ENCODE data around the gene APOA1. TPM values are rescaled to one million over a fixed set of nuclear protein-coding genes. Genes with fewer than 3 reads are reported as not detected.
A peak's percentile ranks its signal among the peaks of the same experiment; 100 is the strongest.

Gene APOA1
- polyA plus RNA-seq, 1 of the 3 experiments (the other 2 are of a cell fraction) = 0.20 TPM

- Histone ChIP-seq H3K4me1 (ENCODE audit: control insufficient read depth in 1 of 2, insufficient read depth in 2 of 2, low read depth in 1 of 2, low read length in 1 of 2) (peaks cover 19 to 21% of the 10 kb centered on the region in 2 experiments), H3K4me3 (ENCODE audit: low read depth in 2 of 2, low read length in 1 of 2) (no peak overlapping the region), H2AFZ (ENCODE audit: low read depth) (no peak overlapping the region), H3K79me2 (ENCODE audit: insufficient read depth) (no peaks in the 10 kb centered on the region), H3K27me3 (ENCODE audit: insufficient read depth) (no peaks in the 10 kb centered on the region), H3K36me3 (replicated peaks in 1 of 2; ENCODE audit: control insufficient read depth in 1 of 2, insufficient read depth in 2 of 2, low read length in 1 of 2) (peaks cover 31 to 50% of the 10 kb centered on the region in 2 experiments), H3K9ac (no peak overlapping the region), H3F3A (replicated peaks; ENCODE audit: insufficient read depth) (peaks cover 16% of the 10 kb centered on the region), H4K20me1 (ENCODE audit: insufficient read depth) (no peaks in the 10 kb centered on the region), H3K9me3 (no peaks in the 10 kb centered on the region), H3K27ac (ENCODE audit: low read depth in 2 of 2, low read length in 1 of 2) (no peak overlapping the region), H3K9me2 (no peaks in the 10 kb centered on the region), H3K4me2 (no peak overlapping the region)
- POLR2A ChIA-PET = no interaction called here
- no peak for TF ChIP-seq FOXJ3 (CRISPR knock-in tag; IDR thresholded peaks at IDR 0.05)
- no peak for TF ChIP-seq NRF1 (IDR thresholded peaks at IDR 0.05; ENCODE audit: low read depth, low read length)
- TF ChIP-seq CTCF (IDR thresholded peaks at IDR 0.05) = no peak
- TF ChIP-seq SMC3 (IDR thresholded peaks at IDR 0.05; ENCODE audit: low read depth, low read length) = no peak
- no peak for TF ChIP-seq RFX5 (IDR thresholded peaks at IDR 0.05; ENCODE audit: low read length)
- TF ChIP-seq FOSL2 (IDR thresholded peaks at IDR 0.05; ENCODE audit: borderline replicate concordance, low read depth) = peak; percentile 32; the same call in 1 of the 2 replicates
- no peak for TF ChIP-seq SIN3A (IDR thresholded peaks at IDR 0.05; ENCODE audit: borderline replicate concordance, low read depth, low read length)
- TF ChIP-seq, protein P1, sequence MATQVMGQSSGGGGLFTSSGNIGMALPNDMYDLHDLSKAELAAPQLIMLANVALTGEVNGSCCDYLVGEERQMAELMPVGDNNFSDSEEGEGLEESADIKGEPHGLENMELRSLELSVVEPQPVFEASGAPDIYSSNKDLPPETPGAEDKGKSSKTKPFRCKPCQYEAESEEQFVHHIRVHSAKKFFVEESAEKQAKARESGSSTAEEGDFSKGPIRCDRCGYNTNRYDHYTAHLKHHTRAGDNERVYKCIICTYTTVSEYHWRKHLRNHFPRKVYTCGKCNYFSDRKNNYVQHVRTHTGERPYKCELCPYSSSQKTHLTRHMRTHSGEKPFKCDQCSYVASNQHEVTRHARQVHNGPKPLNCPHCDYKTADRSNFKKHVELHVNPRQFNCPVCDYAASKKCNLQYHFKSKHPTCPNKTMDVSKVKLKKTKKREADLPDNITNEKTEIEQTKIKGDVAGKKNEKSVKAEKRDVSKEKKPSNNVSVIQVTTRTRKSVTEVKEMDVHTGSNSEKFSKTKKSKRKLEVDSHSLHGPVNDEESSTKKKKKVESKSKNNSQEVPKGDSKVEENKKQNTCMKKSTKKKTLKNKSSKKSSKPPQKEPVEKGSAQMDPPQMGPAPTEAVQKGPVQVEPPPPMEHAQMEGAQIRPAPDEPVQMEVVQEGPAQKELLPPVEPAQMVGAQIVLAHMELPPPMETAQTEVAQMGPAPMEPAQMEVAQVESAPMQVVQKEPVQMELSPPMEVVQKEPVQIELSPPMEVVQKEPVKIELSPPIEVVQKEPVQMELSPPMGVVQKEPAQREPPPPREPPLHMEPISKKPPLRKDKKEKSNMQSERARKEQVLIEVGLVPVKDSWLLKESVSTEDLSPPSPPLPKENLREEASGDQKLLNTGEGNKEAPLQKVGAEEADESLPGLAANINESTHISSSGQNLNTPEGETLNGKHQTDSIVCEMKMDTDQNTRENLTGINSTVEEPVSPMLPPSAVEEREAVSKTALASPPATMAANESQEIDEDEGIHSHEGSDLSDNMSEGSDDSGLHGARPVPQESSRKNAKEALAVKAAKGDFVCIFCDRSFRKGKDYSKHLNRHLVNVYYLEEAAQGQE (IDR thresholded peaks at IDR 0.05; ENCODE audit: low read depth, low read length) = no peak
- TF ChIP-seq PBX3 (IDR thresholded peaks at IDR 0.05) = 0 out of 2 replicates have a peak, but pooled peaks have one; percentile 9
- no peak for TF ChIP-seq USF2 (IDR thresholded peaks at IDR 0.05; ENCODE audit: borderline replicate concordance, low read depth, low read length)
- TF ChIP-seq FOXM1 (IDR thresholded peaks at IDR 0.05; ENCODE audit: low read depth) = no peak
- peak; percentile 61 for TF ChIP-seq TCF12 (IDR thresholded peaks at IDR 0.05)
- TF ChIP-seq YY1 (IDR thresholded peaks at IDR 0.05; ENCODE audit: low read depth) = no peak
- TF ChIP-seq GATA2 (CRISPR knock-in tag; IDR thresholded peaks at IDR 0.05) = no peak
- TF ChIP-seq NFIC (IDR thresholded peaks at IDR 0.05; ENCODE audit: borderline replicate concordance) = 0 out of 2 replicates have a peak, but pooled peaks have one; percentile 15
- no peak for TF ChIP-seq USF1 (IDR thresholded peaks at IDR 0.05; ENCODE audit: borderline replicate concordance, low read depth)
- TF ChIP-seq ELF1 (IDR thresholded peaks at IDR 0.05) = no peak
- TF ChIP-seq, protein P2, sequence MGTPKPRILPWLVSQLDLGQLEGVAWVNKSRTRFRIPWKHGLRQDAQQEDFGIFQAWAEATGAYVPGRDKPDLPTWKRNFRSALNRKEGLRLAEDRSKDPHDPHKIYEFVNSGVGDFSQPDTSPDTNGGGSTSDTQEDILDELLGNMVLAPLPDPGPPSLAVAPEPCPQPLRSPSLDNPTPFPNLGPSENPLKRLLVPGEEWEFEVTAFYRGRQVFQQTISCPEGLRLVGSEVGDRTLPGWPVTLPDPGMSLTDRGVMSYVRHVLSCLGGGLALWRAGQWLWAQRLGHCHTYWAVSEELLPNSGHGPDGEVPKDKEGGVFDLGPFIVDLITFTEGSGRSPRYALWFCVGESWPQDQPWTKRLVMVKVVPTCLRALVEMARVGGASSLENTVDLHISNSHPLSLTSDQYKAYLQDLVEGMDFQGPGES (IDR thresholded peaks at IDR 0.05; ENCODE audit: low read depth, low read length) = no peak
- TF ChIP-seq GABPA (IDR thresholded peaks at IDR 0.05; ENCODE audit: low read depth) = no peak
- no peak for TF ChIP-seq CHD2 (IDR thresholded peaks at IDR 0.05; ENCODE audit: low read length, partially characterized antibody)
- TF ChIP-seq TAF1 (IDR thresholded peaks at IDR 0.05; ENCODE audit: borderline replicate concordance, low read depth, low read length) = no peak
- no peak for TF ChIP-seq RAD21 (IDR thresholded peaks at IDR 0.05; ENCODE audit: low read length)
- TF ChIP-seq EP300 (IDR thresholded peaks at IDR 0.05; ENCODE audit: borderline replicate concordance in 1 of 2, low read depth in 1 of 2, low read length in 1 of 2) = no peak
- WGBS (ENCODE audit: low lambda C conversion rate) = 93% methylated on average over 5 of the region's 5 CpGs
- DNase-seq = no peak
- CTCF ChIA-PET = interaction anchor here (1.3 to 3.7 kb wide), 5 partner anchors 15 to 363 kb away, joined by 3 to 20 read pairs (median 9); partner anchors contain the start of gene APOA5
Observed at GRCh38 chr11:116864531-116864930, 27.1 kb upstream of the APOA1 start.
